Suprapubic skin (tissue), 3 donors: Measurements from ENCODE around the gene LHB.
"Not testable (repeated sequence)": the region's sequence is repeated elsewhere in the genome, so short reads cannot be mapped to it uniquely, and the experiment has no call there.

ENCODE experiments used
- CTCF ChIP-seq, 2 donors: fragments of 200-600 bp in 1 of 2; fragments of 450-650 bp in 1 of 2; sonication (generic) in 1 of 2; IDR thresholded peaks; one replicate each; pipeline ENCODE4 v1.5.1; 2016 to 2019; ENCODE audit warnings: antibody characterized with exemption in 2 of 2, mild to moderate bottlenecking in 1 of 2, moderate library complexity in 1 of 2
- EP300 ChIP-seq: sonication (generic); formaldehyde crosslinking; IDR thresholded peaks from one replicate; pipeline ENCODE4 v1.6.1; 2017; ENCODE audit warnings: antibody characterized with exemption
- POLR2A ChIP-seq, 2 donors: fragments of 450-650 bp; IDR thresholded peaks; one replicate each; pipeline ENCODE4 v1.6.1; 2017; ENCODE audit warnings: antibody characterized with exemption in 2 of 2, mild to moderate bottlenecking in 2 of 2, moderate library complexity in 2 of 2

- not testable (repeated sequence) for TF ChIP-seq POLR2A (IDR thresholded peaks at IDR 0.05); CTCF (IDR thresholded peaks at IDR 0.05); EP300
These were observed 21.2 kb upstream of the LHB start for GRCh38 chr19:49038111-49038510.
